ENCODE measurements around the gene TFR2.
"Not testable (repeated sequence)": the region's sequence is repeated elsewhere in the genome, so short reads cannot be mapped to it uniquely, and the experiment has no call there.

Gene TFR2

GRCh38 chr7:100677308-100678267 is 36.2 kb upstream of the TFR2 start:
- no peak for DNase-seq

GRCh38 chr7:100676501-100677306 is 35.4 kb upstream of the TFR2 start:
- no peak for DNase-seq

- peak; percentile 73 for DNase-seq
Observed at GRCh38 chr7:100675581-100676350, 34.4 kb upstream of the TFR2 start.

GRCh38 chr7:100675105-100675451 is 33.7 kb upstream of the TFR2 start:
- peak; percentile 28 for DNase-seq

GRCh38 chr7:100674411-100675104 is 33.2 kb upstream of the TFR2 start:
- DNase-seq, result no peak

GRCh38 chr7:100673942-100674410 is 32.6 kb upstream of the TFR2 start:
- DNase-seq, result peak; percentile 23

GRCh38 chr7:100673302-100673941 is 32.1 kb upstream of the TFR2 start, which contains the start of gene GNB2:
Gene GNB2, plus strand, starts transcription at chr7:100673740. Its CDS starts 2,526 bp downstream, at chr7:100676266.
- DNase-seq, result peak; percentile 99

- DNase-seq, result no peak
Observed at GRCh38 chr7:100671353-100672327, 30.3 kb upstream of the TFR2 start.

DNA sequence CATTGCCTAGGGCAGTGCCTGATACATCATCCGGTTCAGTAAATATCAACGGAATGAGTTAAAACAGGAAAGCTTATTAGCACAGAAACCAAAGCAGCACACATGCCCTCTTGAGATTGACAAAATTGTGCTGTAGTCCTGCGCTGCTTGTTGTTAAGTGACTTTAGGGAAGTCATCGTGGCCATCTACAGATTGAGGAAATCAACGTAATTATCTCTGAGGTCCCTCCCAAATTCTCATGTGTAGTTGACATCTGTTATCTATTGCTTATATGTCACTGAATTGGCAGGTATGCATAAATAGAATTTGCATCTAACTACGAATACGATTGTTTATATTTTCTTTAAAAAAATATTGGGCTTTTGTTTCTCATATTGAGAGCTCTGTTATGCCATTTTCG is 28.7 kb upstream of the TFR2 start:
- DNase-seq, result no peak

DNA sequence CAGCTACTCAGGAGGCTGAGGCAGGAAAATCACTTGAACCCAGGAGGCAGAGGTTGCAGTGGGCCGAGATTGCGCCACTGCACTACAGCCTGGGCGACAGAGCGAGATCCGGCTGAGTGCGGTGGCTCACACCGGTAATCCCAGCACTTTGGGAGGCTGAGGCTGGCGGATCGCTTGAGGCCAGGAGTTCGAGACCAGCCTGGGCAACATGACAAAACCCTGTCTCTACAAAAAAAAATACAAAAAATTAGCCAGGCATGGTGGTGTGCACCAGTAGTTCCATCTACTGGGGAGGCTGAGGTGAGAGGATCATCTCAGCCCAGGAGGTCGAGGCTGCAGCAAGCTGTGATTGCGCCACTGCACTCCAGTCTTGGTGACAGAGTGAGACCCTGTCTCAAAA is 27.8 kb upstream of the TFR2 start:
- not testable (repeated sequence) for DNase-seq

- DNase-seq, result no peak
Observed at GRCh38 chr7:100668069-100668449, 26.7 kb upstream of the TFR2 start.

DNA sequence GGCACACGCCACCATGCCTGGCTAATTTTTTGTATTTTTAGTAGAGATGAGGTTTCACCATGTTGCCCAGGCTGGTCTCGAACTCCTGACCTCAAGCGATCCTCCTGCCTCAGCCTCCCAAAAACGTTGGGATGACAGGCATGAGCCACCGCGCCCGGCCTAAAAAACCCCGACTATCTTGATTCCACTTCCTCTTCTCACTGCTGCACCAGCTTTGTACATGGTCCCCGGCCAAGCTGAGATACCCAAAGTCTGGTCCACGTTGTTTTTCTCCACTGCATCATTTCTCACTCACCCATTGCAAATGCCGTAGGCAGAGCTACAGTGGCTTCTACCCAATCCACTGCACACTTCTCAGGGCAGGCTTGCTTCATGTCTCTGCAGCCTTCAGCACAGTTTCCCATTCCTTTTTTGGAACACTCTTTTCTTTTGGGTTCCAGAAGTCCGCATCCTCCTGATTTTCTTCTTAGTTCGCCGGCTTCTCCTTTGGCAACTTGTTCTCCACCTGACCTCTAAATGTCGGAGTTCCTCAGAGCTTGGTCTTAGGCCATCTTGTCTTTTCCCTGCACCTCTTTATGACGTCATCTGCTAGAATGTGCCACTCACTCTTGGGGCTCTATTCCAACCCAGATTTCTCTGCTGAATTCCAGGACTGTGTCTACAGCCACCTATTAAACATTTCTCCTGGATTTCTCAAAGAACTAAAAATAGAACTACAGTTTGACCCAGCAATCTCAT is 26.1 kb upstream of the TFR2 start:
- DNase-seq, result no peak

DNA sequence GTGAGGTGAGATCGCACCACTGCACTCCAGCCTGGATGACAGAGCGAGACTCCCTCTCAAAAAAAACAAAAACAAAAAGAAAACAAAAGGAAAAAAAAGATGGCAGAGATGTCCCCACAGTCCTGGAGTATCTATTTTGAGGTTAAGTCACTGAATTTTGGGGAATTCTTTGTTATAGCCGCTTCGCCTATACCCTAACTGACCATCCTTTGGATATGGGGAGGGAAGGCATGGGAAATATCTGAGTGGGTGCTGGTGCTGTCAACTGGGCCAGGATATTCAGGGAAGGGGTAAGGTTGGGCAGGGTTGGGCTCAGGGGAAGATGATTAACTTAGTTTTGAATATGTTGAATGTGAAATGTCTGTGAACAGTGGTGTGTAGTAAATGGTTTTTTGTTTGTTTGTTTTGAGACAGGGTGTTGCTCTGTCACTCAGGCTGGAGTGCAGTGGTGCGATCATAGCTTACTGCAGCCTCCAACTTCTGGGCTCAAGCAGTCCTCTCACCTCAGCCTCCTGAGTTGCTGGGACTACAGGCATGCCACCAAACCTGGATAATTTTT is 23.9 kb upstream of the TFR2 start:
- no peak for DNase-seq

- DNase-seq, result not testable (repeated sequence)
Observed at GRCh38 chr7:100662194-100662776, 20.9 kb upstream of the TFR2 start.

DNA sequence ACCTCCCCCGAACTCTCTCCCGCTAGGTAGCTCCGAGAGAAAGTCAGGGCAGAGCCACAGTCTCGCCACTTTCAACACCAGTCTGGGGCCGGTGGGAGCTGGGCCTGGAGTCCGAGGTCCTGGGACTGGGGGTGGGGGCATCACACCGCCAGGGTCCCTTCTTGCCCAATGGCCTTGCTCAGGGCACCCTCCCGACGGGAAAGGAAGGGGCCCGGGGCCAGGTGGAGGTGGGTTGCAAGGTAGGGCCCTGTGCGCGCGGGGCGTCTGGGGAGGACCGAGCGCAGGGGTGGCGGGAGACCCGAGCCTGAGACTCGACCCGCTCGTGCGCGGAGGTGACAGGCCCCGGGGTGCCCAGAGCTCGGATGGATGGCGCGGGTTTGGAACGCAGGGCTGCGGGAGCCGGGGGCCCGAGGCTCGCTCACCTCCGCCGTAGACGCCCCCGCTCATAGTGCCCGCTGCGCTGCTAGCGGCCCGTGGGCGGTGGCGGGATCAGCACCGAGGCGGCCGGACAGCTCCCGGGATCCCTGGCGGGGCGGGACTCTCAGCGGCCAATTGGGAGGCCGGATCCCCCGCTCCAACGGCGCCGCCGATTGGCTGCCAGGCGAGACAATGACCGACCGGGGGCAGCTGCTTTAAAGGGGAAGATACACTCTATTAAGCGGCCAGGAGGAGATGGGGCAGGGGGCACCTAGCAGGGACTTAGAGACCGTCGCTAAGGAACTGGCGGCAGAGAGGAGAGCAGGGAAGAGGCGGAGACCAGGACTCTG is 14.7 kb upstream of the TFR2 start, which contains the start of gene ACTL6B:
ACTL6B (minus strand) TSS at position 541 of the 767 bp plus-strand sequence; CDS start at position 447, 94 bp downstream.
- DNase-seq, result no peak

GRCh38 chr7:100654908-100655831 is 13.8 kb upstream of the TFR2 start:
- no peak for DNase-seq
